Neural cell (in vitro differentiated cells): ENCODE results near the gene PADI2.

ENCODE experiments used
- CTCF ChIP-seq: fragments of 450-650 bp; IDR thresholded peaks from 2 replicates; pipeline ENCODE4 v1.5.1; 2014; ENCODE audit warnings: antibody characterized with exemption, mild to moderate bottlenecking, moderate library complexity; ENCODE audit not compliant: poor library complexity, severe bottlenecking
- POLR2AphosphoS5 ChIP-seq: IDR thresholded peaks from 2 replicates; pipeline ENCODE4 v1.6.1; 2012
- REST ChIP-seq: IDR thresholded peaks from 2 replicates; pipeline ENCODE4 v1.6.1; 2012; ENCODE audit warnings: borderline replicate concordance
- SMC3 ChIP-seq: fragments of 450-650 bp; conservative IDR thresholded peaks from 2 replicates; pipeline ENCODE4 v1.6.1; 2014; ENCODE audit warnings: antibody characterized with exemption, mild to moderate bottlenecking, moderate library complexity; ENCODE audit not compliant: poor library complexity

- TF ChIP-seq POLR2AphosphoS5, result no peak
- no peak for TF ChIP-seq CTCF
- no peak for TF ChIP-seq SMC3
- TF ChIP-seq REST, result no peak
Measured at GRCh38 chr1:17123196-17124045, 4.2 kb upstream of the PADI2 start.
